ENCODE measurements around the gene PARP16. TPM values are rescaled to one million over a fixed set of nuclear protein-coding genes. Genes with fewer than 3 reads are reported as not detected.

The PARP16 gene
- total RNA-seq, 1 experiment from 2014 or later, result 9.7 TPM

- Histone ChIP-seq H2AFZ (ENCODE audit: low read depth, low read length, poor library complexity, severe bottlenecking) (no peak overlapping the region), H3K4me2 (ENCODE audit: low read length) (peak overlapping the region; percentile 67; the same call in 1 of the 2 replicates), H3K4me3 (replicated peaks in 1 of 2; ENCODE audit: low read depth in 1 of 2, low read length in 2 of 2) (no peak overlapping the region), H3K79me2 (ENCODE audit: insufficient read depth, low read length) (no peaks in the 10 kb centered on the region), H3K9ac (ENCODE audit: low read length) (no peak overlapping the region), H3K9me3 (ENCODE audit: control insufficient read depth in 1 of 2, insufficient read depth in 1 of 2, low read depth in 1 of 2, low read length in 2 of 2) (no peaks in the 10 kb centered on the region), H3K4me1 (ENCODE audit: control insufficient read depth in 1 of 2, insufficient read depth in 2 of 2, low read length in 2 of 2) (peaks cover 20 to 29% of the 10 kb centered on the region in 2 experiments), H3K9me2 (ENCODE audit: insufficient read depth) (no peaks in the 10 kb centered on the region), H3K36me3 (ENCODE audit: control insufficient read depth in 1 of 2, insufficient read depth in 2 of 2, low read length in 2 of 2) (no peaks in the 10 kb centered on the region), H3K27me3 (ENCODE audit: insufficient read depth, low read length) (no peaks in the 10 kb centered on the region), H3K27ac (ENCODE audit: low read depth, low read length) (peak overlapping the region; percentile 67), H4K20me1 (ENCODE audit: insufficient read depth) (no peaks in the 10 kb centered on the region)
- ATAC-seq, result no peak
- DNase-seq (ENCODE audit: low read depth, low spot score), result no peak
- no peak for TF ChIP-seq REST (IDR thresholded peaks at IDR 0.05; ENCODE audit: low read depth)
- TF ChIP-seq MAX (IDR thresholded peaks at IDR 0.05), result no peak
- TF ChIP-seq ZFX (IDR thresholded peaks at IDR 0.05), result no peak
- no peak for TF ChIP-seq EZH2 (IDR thresholded peaks at IDR 0.05)
- no peak for TF ChIP-seq ZBTB33 (IDR thresholded peaks at IDR 0.05; ENCODE audit: extremely low read depth, insufficient replicate concordance, low read length)
- TF ChIP-seq SRF (IDR thresholded peaks at IDR 0.05; ENCODE audit: low read depth), result no peak
- TF ChIP-seq CEBPB (IDR thresholded peaks at IDR 0.05; ENCODE audit: low read depth), result no peak
- TF ChIP-seq POLR2AphosphoS5 (IDR thresholded peaks at IDR 0.05; ENCODE audit: low read depth, low read length), result no peak
- TF ChIP-seq EGR1 (IDR thresholded peaks at IDR 0.05; ENCODE audit: low read depth), result no peak
- no peak for TF ChIP-seq YY1 (IDR thresholded peaks at IDR 0.05; ENCODE audit: extremely low read depth, insufficient replicate concordance, low read depth, low read length)
- TF ChIP-seq POLR2A (IDR thresholded peaks at IDR 0.05; ENCODE audit: borderline replicate concordance, extremely low read depth, insufficient read depth, insufficient read length), result no peak
- TF ChIP-seq TCF7L2 (IDR thresholded peaks at IDR 0.05; ENCODE audit: borderline replicate concordance, extremely low read depth, insufficient read depth, insufficient read length), result no peak
- TF ChIP-seq JUND (IDR thresholded peaks at IDR 0.05), result no peak
- TF ChIP-seq SP1 (IDR thresholded peaks at IDR 0.05; ENCODE audit: low read depth), result no peak
- TF ChIP-seq CTCF (IDR thresholded peaks at IDR 0.05 in 2 of 3, conservative IDR thresholded peaks at IDR 0.05 in 1 of 3; ENCODE audit: borderline replicate concordance in 1 of 3, insufficient read depth in 1 of 3, low read depth in 2 of 3, low read length in 2 of 3), result no peak
- no peak for TF ChIP-seq SIN3A (IDR thresholded peaks at IDR 0.05; ENCODE audit: low read depth)
- no peak for TF ChIP-seq FOSL1 (IDR thresholded peaks at IDR 0.05; ENCODE audit: low read depth)
- no peak for TF ChIP-seq ATF3 (IDR thresholded peaks at IDR 0.05)
- no peak for TF ChIP-seq ZNF274 (IDR thresholded peaks at IDR 0.05; ENCODE audit: low read depth, low read length)
- RAD21 ChIA-PET (ENCODE audit: low non-redundant PET in 1 of 2, low total read pairs in 2 of 2, uncharacterized antibody in 2 of 2, unreplicated experiment in 2 of 2), result no interaction called here
- BruUV-seq (replicated peaks), result no TSS peak
- CTCF ChIA-PET, result interaction anchor here (1.2 to 1.3 kb wide), 2 partner anchors 79 to 139 kb away, joined by 3 read pairs; no protein-coding TSS in a partner anchor
- intact Hi-C loops (cut with micrococcal nuclease), result loop anchor here (2.0 kb wide), 1 partner anchor 117 kb away; no protein-coding TSS in a partner anchor
- POLR2A ChIA-PET, result interaction anchor here (0.6 to 2.4 kb wide), 15 partner anchors 8 to 262 kb away, joined by 3 to 72 read pairs (median 9); partner anchors contain the start of genes CLPX and PARP16
Measured at GRCh38 chr15:65305776-65306175, 19.1 kb upstream of the PARP16 start.

All from HCT116 (cell line).